NCI-H82 treated with DMSO at 0.1 percent for 48 hours (cell line): ENCODE measurements around the gene HIKESHI.
"Not testable (repeated sequence)": the region's sequence is repeated elsewhere in the genome, so short reads cannot be mapped to it uniquely, and the experiment has no call there.

Source experiments
- DNase-seq: peaks from one replicate; lab custom pipeline; 2025; ENCODE audit not compliant: unreplicated experiment; lab: John Stamatoyannopoulos, UW

HIKESHI gene

GRCh38 chr11:86292912-86293616, 9.0 kb upstream of the HIKESHI start:
- no peak for DNase-seq

- DNase-seq: no peak
These were observed 8.0 kb upstream of the HIKESHI start for GRCh38 chr11:86294026-86294425.

DNA sequence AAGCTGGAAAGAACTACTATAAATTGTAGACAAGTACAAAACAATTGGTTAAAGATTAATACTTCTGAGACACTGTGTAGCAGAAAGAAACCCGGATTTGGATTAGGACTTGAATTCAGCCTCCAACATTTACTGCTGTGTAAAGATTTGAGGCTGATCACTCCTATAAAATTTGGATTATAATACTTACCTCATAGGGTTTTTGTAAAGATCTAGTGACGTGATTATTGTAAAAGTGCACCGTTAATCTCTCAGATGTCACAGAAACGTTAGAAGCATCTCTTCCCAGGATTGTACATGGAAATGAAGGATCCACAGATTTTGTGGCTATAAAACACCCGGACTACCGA, 323 bp upstream of the HIKESHI start:
- no peak for DNase-seq

DNA sequence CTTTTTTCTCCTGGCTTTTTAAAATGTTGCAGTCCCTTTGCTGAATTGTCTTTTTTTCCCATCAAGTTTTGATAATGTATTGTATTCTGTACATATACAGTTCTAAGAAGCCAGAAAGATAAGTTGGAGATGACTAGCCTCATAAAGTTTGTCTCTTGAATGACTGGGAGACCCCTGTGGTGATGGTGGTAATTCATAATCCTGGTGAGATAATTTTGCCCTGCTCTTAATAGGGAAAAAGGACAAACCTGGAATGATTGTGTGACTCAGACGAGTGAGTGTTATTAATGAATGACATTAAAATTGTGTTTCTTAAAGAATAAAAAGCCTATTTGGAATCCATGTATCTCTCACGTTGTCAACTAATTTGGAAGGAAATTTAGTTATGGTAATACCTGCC, 1.2 kb downstream of the HIKESHI start:
- no peak for DNase-seq

DNA sequence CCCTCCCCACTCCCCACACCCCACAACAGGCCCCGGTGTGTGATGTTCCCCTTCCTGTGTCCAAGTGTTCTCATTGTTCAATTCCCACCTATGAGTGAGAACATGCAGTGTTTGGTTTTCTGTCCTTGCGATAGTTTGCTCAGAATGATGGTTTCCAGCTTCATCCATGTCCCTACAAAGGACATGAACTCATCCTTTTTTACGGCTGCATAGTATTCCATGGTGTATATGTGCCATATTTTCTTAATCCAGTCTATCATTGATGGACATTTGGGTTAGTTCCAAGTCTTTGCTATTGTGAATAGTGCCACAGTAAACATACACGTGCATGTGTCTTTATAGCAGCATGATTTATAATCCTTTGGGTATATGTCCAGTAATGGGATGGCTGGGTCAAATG, 6.7 kb downstream of the HIKESHI start:
- DNase-seq: not testable (repeated sequence)

- no peak for DNase-seq
These were observed 11.8 kb downstream of the HIKESHI start for GRCh38 chr11:86313793-86314192.

GRCh38 chr11:86314636-86315035, 12.6 kb downstream of the HIKESHI start:
- no peak for DNase-seq

DNA sequence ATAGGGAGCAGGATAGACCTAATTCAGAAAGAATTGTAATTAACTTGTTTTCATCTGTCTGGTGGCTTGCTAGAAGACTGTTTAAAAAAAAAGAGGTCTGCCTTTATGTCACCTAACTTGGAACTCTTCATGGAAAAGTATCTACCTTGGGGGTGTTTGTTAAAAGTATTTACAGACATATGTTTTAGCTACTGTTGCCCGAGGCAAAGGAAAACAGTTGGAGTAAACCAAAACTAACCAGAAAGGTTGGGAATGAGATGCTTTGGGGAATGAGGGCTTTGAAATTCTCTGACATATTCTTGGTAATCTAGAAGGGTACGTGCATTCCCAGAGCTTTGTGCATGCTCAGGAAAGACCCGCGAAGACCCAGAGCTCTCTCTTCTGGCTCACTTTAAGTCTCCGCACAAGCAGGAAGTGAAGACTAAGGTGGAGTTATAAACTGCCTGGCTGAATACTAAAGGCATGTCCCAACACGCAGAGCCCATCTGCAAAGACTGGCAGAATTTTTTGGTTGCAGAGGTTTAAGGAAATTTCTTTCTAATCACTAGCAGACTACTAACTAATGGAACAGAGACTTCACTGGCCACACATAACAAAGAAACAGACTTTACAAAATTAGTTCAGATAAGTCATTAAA, 33.2 kb downstream of the HIKESHI start:
- no peak for DNase-seq

DNA sequence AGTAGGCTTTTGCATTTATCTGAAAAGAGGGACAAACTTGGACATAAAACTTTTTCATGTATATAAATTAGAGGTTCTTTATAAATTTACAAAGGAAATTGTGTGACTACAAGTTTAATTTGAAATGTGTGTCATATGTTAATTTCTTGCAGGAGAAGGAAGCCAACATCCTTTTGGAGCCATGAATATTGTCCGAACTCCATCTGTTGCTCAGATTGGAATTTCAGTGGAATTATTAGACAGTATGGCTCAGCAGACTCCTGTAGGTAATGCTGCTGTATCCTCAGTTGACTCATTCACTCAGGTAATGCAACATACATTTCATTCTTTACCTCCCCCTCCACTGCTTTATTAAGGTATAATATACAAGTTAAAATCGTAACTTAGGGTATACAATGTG, 35.2 kb downstream of the HIKESHI start:
- no peak for DNase-seq

DNA sequence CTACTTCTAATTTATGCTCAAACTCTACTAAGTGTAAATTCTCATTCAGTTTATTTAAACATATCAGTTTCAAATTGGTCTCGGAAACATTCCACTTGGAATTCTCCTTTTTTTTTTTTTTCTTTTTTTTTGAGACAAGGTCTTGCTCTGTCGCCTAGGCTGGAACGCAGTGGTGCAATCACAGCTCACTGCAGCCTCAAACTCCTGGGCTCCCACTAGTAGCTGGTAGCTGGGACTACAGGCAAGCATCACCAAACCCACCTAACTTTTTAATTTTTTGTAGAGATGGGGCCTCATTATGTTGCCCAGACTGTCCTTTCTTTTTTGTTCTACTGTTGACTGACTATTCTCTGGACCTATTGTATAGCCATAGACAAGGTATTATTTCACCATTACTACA, 39.3 kb downstream of the HIKESHI start:
- DNase-seq: no peak

- DNase-seq: no peak
These were observed 44.5 kb downstream of the HIKESHI start for GRCh38 chr11:86346513-86346912.

- no peak for DNase-seq
These were observed 53.2 kb downstream of the HIKESHI start for GRCh38 chr11:86355256-86355655.

- DNase-seq: not testable (repeated sequence)
These were observed 55.4 kb downstream of the HIKESHI start for GRCh38 chr11:86357412-86357811.

DNA sequence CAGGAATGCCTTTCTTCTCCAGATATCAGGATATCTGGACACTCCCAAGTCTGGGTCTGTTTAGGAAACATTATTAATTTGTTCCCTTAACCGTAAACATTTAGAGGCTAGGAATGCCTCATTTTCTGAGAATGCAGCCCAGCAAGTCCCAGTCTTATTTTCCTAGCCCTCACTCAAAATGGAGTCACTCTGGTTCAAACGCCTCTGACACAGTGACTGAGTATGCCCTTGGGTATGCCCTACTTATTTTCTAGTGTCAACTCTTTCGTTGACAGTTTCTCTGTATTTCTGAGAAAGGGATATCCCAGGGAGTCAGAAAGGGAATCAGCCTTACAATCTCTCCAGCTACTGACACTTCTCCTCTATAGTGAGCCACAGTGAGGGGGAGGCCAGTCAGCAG, 56.7 kb downstream of the HIKESHI start:
- no peak for DNase-seq

DNA sequence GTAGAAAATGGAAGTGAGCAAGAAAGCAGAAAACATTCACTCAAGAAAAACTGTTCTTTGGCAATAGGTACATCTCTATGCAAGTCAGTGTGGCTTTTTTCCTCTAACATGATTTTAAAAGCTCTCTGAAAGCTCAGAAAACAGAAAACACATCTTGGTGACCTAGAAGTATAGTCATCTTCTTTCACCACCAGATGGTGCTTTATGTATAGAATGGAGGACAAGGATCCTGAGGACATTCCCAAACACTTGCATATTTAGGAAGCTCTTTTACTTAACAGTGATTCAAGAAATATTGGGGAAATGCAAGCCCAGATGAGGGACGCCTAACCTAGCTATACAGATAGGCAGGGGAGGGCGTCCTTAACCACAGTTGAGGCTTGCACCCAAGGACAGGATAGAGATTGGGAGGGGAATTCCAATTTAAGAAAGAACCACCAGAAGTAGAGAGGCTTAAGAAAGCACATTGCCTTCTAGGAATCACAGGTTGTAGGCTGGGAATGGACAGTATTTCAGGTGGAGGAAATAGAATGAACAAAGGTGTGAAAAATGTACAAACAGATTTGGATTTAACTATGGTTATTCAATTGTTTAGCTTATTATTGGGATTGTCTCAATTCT, 58.8 kb downstream of the HIKESHI start:
- no peak for DNase-seq

DNA sequence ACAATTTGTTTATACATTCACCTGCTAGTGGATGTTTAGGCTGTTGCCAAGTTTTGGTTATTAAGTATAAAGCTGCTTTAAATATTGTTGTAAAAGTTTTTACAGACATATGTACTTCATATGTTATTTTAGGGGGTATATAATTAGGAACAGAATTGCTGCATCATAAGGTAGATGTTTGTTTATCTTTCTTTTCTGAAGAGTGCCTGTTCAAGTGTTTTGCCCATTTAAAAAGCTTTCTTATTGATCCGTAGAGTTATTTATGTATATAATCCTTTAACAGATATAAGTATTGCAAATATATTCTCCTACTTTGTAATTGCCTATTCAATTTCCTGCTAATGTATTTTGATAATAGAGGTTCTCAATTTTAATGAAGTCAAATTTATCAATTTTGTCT, 61.4 kb downstream of the HIKESHI start:
- no peak for DNase-seq

GRCh38 chr11:86365546-86365945, 63.5 kb downstream of the HIKESHI start:
- DNase-seq: no peak

DNA sequence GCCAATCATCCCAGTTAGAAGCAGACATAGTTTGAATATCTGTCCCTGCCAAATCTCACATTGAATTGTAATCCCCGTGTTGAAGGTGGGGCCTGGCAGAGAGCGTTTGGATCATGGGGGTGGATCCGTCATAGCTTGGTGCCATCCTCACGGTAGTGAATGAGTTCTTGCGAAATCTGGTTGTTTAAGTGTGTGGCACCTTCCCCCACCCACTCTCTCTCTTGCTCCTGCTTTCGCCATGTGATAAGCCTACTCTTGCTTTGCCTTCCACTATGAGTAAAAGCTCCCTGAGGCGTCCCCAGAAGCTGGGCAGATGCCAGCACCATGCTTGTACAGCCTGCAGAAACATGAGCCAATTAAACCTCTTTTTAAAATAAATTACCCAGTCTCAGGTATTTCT, 67.6 kb downstream of the HIKESHI start:
- no peak for DNase-seq

GRCh38 chr11:86370171-86370570, 68.1 kb downstream of the HIKESHI start:
- DNase-seq: no peak

- no peak for DNase-seq
These were observed 69.0 kb downstream of the HIKESHI start for GRCh38 chr11:86370922-86371594.

GRCh38 chr11:86372041-86372440, 70.0 kb downstream of the HIKESHI start:
- DNase-seq: no peak

DNA sequence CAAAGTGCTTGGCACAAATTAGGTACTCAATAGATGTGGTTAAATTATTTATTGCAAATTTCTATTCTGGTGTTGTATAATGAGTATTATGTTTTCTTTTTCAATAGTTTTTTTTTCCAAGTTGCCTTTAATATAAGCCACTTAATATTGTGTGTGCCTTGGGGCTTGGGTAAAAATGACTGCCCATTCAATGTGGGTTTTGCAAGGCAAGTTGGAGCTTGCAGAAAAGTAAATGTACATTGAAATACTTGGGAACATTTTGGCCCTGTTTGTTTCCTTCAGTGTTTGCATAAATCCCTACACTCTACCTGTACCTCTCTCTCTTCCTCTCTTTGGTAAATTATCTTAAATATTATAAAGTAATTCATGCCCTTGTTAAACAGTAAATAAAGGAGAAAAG, 70.5 kb downstream of the HIKESHI start:
- DNase-seq: no peak
